HG03135 (cell line): ENCODE results near the gene BEST1.

ENCODE experiments used
- ATAC-seq: cut with Tn5 transposase; IDR thresholded peaks from one replicate; pipeline ENCODE4 v1.9.1; 2021; ENCODE audit warnings: mild to moderate bottlenecking, moderate library complexity; ENCODE audit not compliant: unreplicated experiment

BEST1 gene

DNA sequence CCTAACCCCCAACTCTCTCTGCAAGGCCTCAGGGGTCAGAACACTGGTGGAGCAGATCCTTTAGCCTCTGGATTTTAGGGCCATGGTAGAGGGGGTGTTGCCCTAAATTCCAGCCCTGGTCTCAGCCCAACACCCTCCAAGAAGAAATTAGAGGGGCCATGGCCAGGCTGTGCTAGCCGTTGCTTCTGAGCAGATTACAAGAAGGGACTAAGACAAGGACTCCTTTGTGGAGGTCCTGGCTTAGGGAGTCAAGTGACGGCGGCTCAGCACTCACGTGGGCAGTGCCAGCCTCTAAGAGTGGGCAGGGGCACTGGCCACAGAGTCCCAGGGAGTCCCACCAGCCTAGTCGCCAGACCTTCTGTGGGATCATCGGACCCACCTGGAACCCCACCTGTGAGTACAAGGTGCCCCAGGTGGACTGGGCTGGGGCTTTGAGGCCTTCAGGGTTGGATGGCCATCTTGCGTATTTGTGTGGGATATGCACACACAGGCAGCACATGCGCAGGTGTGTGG, at the start of gene BEST1:
Gene BEST1, plus strand, starts transcription at position 317 of the 513 bp plus-strand sequence. CDS start 1,456 bp downstream, outside the sequence.
- ATAC-seq, result no peak

DNA sequence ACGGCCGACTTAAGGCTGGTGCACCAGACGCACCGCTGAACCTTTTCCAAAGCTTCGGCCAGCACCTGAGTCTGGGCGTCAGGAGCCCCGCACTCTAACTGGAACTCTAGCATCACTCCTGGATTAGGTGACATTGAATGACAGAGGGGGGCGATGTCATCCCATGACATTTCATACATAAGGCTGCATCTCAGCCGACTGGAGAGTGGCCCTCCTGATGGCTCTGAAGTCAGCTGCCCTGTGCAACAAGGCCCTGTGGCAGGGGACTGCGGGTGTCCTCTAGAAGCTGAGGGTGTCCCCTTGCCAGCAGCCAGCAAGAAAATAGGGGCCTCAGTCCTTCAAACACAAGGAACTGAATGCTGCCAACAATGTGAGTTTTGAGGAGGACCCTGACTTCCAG, 48.8 kb upstream of the BEST1 start:
- ATAC-seq, result no peak

- no peak for ATAC-seq
Measured at GRCh38 chr11:61902313-61902712, 47.8 kb upstream of the BEST1 start.

DNA sequence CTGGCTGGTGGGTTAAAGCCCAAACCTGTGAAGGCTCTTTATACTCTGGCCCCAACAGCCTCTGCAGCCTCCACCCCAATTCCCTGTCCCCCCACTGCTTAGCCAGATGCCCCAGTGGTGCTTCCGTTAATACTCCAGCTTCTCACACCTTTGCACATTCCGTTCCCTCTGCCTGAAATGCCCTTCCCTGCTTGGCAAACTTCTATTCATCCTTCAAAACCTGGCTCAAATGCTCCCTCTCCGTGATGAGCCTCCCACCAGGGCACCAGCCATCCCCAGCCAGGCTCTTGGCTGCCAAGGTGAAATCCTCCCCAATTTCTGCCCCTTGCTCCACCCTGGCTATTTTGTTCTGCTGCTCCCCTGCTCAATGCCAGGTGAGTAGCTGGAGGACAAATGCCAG, 46.3 kb upstream of the BEST1 start:
- ATAC-seq, result no peak

GRCh38 chr11:61904539-61905048, 45.6 kb upstream of the BEST1 start:
- ATAC-seq, result no peak

DNA sequence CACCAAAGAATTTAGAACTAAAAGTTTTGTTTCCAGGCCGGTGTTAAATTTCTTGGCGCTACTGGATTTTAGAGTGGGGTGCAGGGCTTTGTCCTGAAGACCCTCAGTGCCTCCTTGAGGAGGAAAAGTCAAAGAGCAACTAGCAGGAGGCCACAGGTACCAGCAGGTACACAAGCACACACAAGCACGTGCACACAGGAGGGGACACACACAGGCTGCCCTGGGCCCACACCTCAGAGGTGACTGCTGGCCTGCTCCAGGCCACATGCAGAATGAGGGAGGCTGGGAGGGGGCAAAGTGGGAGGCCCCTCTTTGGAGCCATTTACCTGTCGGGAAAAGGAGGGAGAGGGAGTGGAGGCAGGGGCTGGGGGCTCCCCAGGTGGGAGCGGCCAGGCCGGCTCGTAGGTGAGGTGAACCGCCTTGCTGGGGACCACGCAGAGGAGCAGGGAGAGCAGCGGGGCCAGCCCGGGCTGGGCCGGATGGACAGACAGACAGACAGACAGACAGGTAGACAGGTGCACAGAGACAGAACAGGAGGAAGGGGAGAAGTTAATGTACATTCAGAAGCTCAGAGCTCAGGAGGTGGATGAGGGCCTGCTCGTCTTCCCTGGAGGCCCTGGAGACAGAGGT, 45.0 kb upstream of the BEST1 start:
- ATAC-seq, result no peak

DNA sequence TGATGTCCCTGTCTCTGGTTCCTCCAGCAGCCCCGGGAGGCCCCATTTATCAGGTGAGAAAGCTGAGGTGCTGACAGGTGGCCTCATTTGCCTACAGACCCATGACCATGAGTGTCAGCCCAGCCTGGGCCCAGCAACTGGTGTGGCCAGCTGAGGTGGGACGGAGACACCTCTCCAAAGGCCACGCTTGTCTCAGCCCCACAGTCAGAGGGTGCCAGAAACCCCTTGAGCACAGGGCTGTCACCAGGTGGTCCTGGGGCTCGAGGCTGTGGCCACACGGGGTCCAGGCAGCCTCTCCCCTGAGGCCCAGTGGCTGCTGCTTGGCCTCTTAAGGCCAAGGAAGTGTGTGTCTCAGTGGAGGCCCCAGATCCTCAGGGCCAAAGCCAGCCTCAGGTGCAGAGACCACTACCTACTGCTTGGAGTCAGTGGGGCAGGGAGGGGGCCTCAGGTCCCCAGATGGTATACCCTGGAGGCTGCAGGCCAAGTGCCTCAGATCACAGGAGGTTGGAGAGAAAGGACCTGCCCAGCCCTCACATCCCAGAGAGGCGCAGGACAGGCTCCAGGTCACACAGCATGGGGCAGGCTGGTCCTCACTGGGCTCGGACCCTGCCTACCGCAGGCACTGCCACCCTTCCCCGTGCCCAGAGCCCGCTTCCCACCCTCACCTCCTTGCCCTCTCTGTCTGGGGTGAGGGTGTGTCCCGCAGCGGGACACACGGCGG, 44.2 kb upstream of the BEST1 start:
- no peak for ATAC-seq

DNA sequence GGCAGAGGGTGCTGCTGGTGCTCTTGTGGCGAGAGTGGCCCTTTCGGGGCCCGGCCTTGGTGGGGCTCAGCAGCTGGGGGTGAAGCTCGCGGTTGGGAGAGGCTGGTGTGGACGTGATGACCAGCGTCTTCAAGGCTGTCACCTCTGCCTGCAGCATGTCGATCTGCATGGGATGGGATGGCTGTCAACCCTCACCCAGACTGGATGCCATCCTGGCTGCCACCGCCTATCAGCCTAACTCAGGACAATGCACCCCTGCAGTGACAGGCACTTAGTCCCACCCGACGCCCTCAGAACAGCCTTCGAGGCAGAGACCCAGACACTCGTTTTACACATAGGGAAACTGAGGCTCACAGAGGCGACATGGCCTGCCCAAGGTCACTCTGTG, 43.6 kb upstream of the BEST1 start:
- no peak for ATAC-seq

DNA sequence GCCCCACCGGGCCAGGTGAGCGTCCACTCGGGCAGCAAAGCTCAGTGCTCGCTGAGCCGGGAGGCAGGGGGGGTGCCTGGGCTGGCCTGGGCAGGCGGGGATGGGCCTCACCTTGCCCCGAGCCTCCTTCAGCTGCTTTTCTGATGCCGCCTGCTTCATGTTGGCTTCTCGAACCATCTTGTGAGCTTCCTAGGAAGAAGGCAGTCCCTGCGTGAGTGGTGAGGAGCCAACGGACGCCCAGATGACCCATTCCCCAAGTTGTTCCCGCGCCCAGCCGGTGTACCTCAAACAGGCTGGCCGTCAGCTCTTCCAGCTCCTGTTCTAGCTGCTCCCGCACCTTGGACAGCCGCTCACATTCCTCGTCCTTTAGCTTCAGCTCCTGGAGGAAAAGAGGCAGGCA, 42.9 kb upstream of the BEST1 start:
- no peak for ATAC-seq

- no peak for ATAC-seq
Measured at GRCh38 chr11:61907871-61908729, 42.1 kb upstream of the BEST1 start.

GRCh38 chr11:61908730-61909316, 41.3 kb upstream of the BEST1 start:
- no peak for ATAC-seq

DNA sequence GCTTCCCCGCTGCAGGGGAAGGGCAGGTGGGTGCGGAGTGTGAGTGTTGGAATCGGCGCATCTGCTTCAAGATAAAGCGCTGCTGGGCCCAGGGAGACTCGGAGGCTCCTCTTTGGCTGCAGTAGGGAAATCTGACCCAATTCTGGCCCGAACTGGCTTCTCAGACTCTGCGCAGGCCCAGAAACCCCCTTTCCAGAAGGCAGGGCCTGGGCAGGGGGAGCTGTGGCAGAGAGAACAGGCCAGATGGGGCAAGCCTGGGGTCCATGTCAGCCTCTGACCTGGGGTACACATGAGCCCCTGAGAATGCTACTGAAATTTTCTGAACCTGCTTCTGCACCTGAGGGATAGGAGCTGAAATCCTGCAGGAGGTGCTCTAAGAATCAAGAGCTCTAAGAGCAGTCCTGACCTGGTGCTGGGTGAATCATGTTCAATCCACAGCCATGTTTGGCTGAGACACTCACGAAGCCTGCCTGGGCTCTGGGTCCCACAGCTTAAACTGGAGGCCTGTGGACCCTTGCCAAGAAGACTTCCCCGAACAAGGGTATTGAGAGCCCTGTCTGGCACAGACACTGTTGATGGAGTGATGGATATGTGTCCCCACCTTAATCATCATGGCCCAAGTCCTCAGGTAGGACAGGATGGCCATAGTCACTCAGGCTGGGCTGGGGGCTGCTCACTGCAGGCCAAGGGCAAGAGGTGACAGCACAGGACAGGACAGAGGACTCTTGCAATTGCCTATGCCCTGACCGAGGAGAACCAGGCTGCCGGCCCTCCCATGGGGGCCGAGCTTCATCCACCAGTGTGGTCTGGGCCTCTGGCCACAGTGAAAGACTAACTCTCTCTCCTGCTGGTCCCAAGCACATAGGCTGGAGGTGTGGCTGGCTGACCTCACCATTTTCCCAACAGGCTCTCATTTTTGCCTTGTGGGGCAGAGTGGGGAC, 39.7 kb upstream of the BEST1 start:
- no peak for ATAC-seq

GRCh38 chr11:61911128-61911700, 38.9 kb upstream of the BEST1 start:
- no peak for ATAC-seq

DNA sequence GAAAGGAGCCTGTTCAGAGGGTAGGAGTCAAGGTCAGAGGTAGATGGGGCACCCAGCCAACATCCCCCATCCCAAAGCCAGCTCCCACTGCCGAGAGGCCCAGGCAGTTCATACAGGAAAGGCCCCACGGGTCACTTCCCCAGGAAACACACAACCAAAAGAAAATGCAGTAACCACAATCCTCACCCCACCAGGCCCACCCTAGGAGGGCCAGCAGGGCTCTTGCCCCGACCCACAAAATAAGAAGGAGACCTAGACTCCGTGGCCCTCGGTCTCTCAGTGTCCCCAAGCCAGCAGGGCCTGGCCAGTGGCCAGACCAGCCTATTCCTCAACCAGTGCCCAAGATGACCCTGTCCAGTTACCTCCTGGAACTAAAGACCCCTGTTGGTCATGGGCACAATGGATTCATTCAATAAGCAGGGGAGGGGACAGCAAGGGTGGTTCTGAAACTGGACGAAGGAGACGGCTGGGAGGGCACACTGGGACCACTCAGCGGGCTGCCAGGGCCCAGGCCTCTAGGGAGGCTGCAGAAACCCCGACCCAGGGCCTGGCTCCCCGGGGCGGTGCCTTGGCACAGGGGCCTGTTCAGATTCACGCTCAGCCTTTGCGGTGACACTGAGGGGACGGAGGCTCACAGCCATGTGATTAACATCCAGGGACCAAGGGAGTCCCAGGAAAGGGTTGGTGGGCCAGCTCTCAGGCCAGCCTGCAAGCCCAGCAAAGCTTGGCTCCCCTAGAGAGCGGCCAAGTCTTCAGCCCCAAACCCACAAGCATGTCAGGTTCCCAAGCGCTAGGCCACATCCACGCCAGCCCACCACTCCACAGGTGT, 38.2 kb upstream of the BEST1 start:
- ATAC-seq, result no peak

DNA sequence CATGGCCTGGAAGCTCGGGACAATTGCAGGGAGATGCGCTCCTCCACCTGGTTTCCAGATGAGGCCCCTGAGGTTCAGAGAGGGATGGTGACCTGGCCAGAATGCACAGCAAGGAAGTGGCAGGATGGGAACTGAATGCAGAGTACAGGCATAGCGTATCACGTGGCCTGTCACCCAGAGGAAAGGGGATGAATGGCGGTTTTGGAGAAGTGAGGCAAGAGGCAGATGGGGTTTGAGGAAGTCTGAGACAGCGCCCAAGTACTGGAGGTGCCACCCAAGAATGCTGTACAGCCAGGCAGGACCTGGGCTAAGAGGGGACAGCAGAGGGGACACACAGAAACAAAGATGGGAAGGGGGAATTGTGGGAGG, 37.6 kb upstream of the BEST1 start:
- ATAC-seq, result no peak

DNA sequence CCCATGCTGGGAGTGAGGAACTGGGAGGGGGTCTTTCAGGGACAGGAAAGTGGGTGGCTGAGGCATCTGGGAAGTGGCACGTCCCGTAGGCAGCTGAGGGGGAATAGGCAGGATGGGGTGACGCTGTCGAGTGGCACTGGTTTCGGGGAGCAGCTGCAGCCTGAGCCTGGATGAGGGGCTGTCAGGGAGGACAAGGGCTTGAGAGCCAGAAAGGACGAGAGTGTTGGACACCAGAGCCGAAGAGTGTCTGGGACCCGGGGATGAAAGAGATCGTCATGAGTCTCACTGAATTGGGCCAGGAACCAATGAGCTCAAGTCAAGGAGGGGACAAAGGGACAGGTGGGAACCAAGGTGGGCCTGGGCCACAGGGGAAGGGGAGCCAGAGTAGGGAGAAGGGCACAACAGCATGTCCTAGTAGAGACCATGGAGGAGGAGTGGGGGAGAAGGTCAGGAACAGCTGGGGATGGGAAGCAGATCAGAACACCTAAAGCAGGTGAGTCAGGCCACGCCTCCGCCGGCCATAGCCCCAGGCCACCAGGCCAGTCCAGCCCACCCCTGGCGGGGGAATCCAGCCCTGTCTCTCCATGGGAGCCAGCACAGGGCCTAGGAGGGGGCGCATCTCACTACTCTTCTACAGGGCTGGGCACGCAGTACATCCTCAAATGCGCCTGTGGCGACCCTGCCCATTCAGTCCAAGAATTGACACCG, 37.0 kb upstream of the BEST1 start:
- no peak for ATAC-seq

DNA sequence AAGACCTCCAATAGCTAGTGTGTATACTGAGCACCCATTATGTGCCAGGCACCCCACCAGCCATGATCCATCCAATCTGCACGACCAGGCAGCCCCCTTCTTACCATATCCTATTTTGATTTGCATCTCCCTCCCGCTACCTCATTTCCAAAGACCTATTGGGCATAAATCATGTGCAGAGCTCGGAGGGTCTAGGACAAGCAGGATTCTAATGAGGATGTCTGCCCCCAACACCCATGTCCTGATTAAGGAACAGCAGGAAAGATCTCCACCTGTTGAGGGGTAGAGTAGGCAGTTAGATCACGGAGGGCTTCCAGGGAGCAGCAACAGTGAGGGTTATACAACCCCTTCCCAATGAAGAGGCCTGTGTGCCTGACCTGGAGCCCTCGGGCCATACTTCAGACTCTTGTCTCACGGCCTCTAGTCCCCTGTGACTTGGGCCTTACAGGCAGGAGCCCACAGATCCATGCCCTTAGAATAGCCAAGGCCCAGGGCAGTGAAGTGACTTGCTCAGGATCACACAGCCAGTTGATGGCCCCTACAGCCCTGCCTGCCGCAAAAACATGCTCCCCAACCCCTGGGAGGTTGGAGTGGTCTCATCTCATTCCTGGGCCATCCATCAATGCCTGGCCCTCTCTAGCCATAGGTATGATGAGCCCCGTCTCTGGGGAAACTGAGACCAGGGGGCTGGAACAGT, 36.3 kb upstream of the BEST1 start:
- ATAC-seq, result no peak
